HepG2 (cell line): ENCODE data around the gene CD163L1. TPM values are rescaled to one million over a fixed set of nuclear protein-coding genes. Genes with fewer than 3 reads are reported as not detected.

Source experiments
- ATAC-seq: fragments of 200-7000 bp; cut with Tn5 transposase; 3 replicates; pipeline ENCODE4 v1.9.1; 2020; ENCODE audit warnings: mild to moderate bottlenecking, moderate library complexity
- BruUV-seq: library from RNA; stranded (reverse); fragments of 400-500 nt; replicated peaks from 2 replicates; lab custom pipeline; 2021; lab: Mats Ljungman, UMichigan
- CTCF ChIA-PET: fragments of 300-600 bp; formaldehyde crosslinking; extraction: SDS; loops from one replicate; lab custom pipeline; 2021; ENCODE audit warnings: low total read pairs, inconsistent platforms, low intra/inter-chr PET ratio; lab: Yijun Ruan, JAX
- POLR2A ChIA-PET: fragments of 350-600 bp; sonication (Branson Sonifier 250); formaldehyde crosslinking; loops from one replicate; lab custom pipeline; 2020; ENCODE audit warnings: antibody characterized with exemption, inconsistent platforms; lab: Yijun Ruan, JAX
- DNase-seq: peaks from one replicate; pipeline ENCODE4 v3.0.0-alpha.2; 2015; ENCODE audit warnings: low spot score
- FAIRE-seq: peaks from 3 replicates; lab custom pipeline; 2011; peaks lifted over from hg19 to GRCh38; lab: Jason Lieb, UNC
- H2AFZ ChIP-seq: one replicate; pipeline ENCODE4 v1.6.1; 2011; ENCODE audit warnings: low read length, inconsistent platforms
- H3K27ac ChIP-seq: fragments of 300-600 bp; 3 replicates; pipeline ENCODE4 v1.8.0; 2011; ENCODE audit warnings: mixed run types, mild to moderate bottlenecking, mixed read lengths, low read length, inconsistent platforms; ENCODE audit not compliant: insufficient read depth; ENCODE audit errors: extremely low read length
- H3K27me3 ChIP-seq, 2 experiments: fragments of 200-600 bp in 1 of 2; 2 replicates in 1 of 2; 3 replicates in 1 of 2; pipeline versions ENCODE4 v1.6.0 to v1.8.0; 2011; ENCODE audit warnings: low read length in 2 of 2, mild to moderate bottlenecking in 2 of 2, moderate library complexity in 2 of 2, inconsistent platforms in 1 of 2; ENCODE audit not compliant: insufficient read depth in 2 of 2, control insufficient read depth in 1 of 2
- H3K36me3 ChIP-seq, 2 experiments: fragments of 200-600 bp in 1 of 2; replicated peaks in 1 of 2; 2 replicates in 1 of 2; 3 replicates in 1 of 2; pipeline versions ENCODE4 v1.5.1 to v1.8.0; 2011; ENCODE audit warnings: low read length in 2 of 2, inconsistent platforms in 1 of 2; ENCODE audit not compliant: insufficient read depth in 2 of 2, control insufficient read depth in 1 of 2
- H3K4me1 ChIP-seq: 2 replicates; pipeline ENCODE4 v1.5.1; 2012; ENCODE audit warnings: low read length, inconsistent platforms; ENCODE audit not compliant: insufficient read depth
- H3K4me2 ChIP-seq: 2 replicates; pipeline ENCODE4 v1.6.0; 2011; ENCODE audit warnings: low read depth, low read length, inconsistent platforms
- H3K4me3 ChIP-seq, 3 experiments: fragments of 200-600 bp in 1 of 3; sonication (generic), shearing (Covaris generic) in 1 of 3; replicated peaks in 1 of 3; 2 replicates each; pipeline ENCODE4 v1.5.1; 2011 to 2016; ENCODE audit warnings: low read length in 3 of 3, inconsistent platforms in 2 of 3, low read depth in 2 of 3, mild to moderate bottlenecking in 2 of 3, control low read depth in 1 of 3, mixed read lengths in 1 of 3; ENCODE audit not compliant: insufficient read depth in 1 of 3
- H3K79me2 ChIP-seq: one replicate; pipeline ENCODE4 v1.6.1; 2011; ENCODE audit warnings: low read length, inconsistent platforms; ENCODE audit not compliant: insufficient read depth
- H3K9ac ChIP-seq: 2 replicates; pipeline ENCODE4 v1.6.0; 2011; ENCODE audit warnings: mild to moderate bottlenecking, low read depth, low read length, inconsistent platforms; ENCODE audit not compliant: insufficient read depth
- H3K9me3 ChIP-seq: 2 replicates; pipeline ENCODE4 v1.5.1; 2012; ENCODE audit warnings: mild to moderate bottlenecking, low read length
- H4K20me1 ChIP-seq: 2 replicates; pipeline ENCODE4 v1.6.0; 2011; ENCODE audit warnings: inconsistent platforms, mild to moderate bottlenecking, low read length, moderate library complexity; ENCODE audit not compliant: insufficient read depth
- ATAD3A ChIP-seq: sonication (generic); formaldehyde crosslinking; IDR thresholded peaks from 2 replicates; pipeline ENCODE4 v1.4.0; 2020; ENCODE audit warnings: missing genetic modification reagents
- ATM ChIP-seq: fragments of 450-650 bp; IDR thresholded peaks from 2 replicates; pipeline ENCODE4 v1.7.1; 2017; ENCODE audit warnings: mild to moderate bottlenecking, borderline replicate concordance
- BRCA1 ChIP-seq: sonication (generic); formaldehyde crosslinking; IDR thresholded peaks from 2 replicates; pipeline ENCODE4 v1.4.0; 2020; ENCODE audit warnings: missing genetic modification reagents
- CBX2 ChIP-seq, 2 experiments: fragments of 200-600 bp in 1 of 2; sonication (generic); formaldehyde crosslinking in 1 of 2; IDR thresholded peaks; 2 replicates each; pipeline versions ENCODE4 v1.7.0 to v1.8.1; 2018 to 2022; ENCODE audit warnings: low read depth in 2 of 2, low read length in 1 of 2, mild to moderate bottlenecking in 1 of 2, missing genetic modification reagents in 1 of 2
- CREB1 ChIP-seq, 2 experiments: fragments of 450-650 bp in 1 of 2; IDR thresholded peaks; 2 replicates each; pipeline ENCODE4 v1.6.1; 2016 to 2017; ENCODE audit warnings: control low read depth in 1 of 2, mild to moderate bottlenecking in 1 of 2, missing compliant biosample characterization in 1 of 2, missing genetic modification characterization in 1 of 2
- DNMT1 ChIP-seq: sonication (generic); formaldehyde crosslinking; IDR thresholded peaks from 2 replicates; pipeline ENCODE4 v1.5.1; 2020; ENCODE audit warnings: mild to moderate bottlenecking, missing genetic modification reagents
- FOXC1 ChIP-seq: sonication (generic); formaldehyde crosslinking; IDR thresholded peaks from 2 replicates; pipeline ENCODE4 v1.8.0; 2022; ENCODE audit warnings: mild to moderate bottlenecking, missing genetic modification reagents, borderline replicate concordance
- HNRNPH1 ChIP-seq: fragments of 200-400 bp; formaldehyde crosslinking; optimal IDR thresholded peaks from 2 replicates; pipeline ENCODE3; 2017; ENCODE audit warnings: mild to moderate bottlenecking, low read depth, low read length
- IRF2 ChIP-seq: IDR thresholded peaks from 2 replicates; pipeline ENCODE4 v1.6.1; 2018; ENCODE audit warnings: missing genetic modification reagents, missing compliant biosample characterization
- MEIS1 ChIP-seq: sonication (generic); formaldehyde crosslinking; IDR thresholded peaks from 2 replicates; pipeline ENCODE4 v1.9.0; 2021; ENCODE audit warnings: mild to moderate bottlenecking, missing genetic modification reagents, moderate library complexity, borderline replicate concordance
- PHF21A ChIP-seq: sonication (generic); formaldehyde crosslinking; IDR thresholded peaks from 2 replicates; pipeline ENCODE4 v1.5.0; 2020; ENCODE audit warnings: mild to moderate bottlenecking, missing genetic modification reagents
- RCOR2 ChIP-seq: IDR thresholded peaks from 2 replicates; pipeline ENCODE4 v1.6.1; 2016; ENCODE audit warnings: missing biosample characterization, missing genetic modification reagents
- RORA ChIP-seq: sonication (generic); formaldehyde crosslinking; IDR thresholded peaks from 2 replicates; pipeline ENCODE4 v1.5.0; 2020; ENCODE audit warnings: mild to moderate bottlenecking, missing genetic modification reagents, moderate library complexity
- SETDB1 ChIP-seq: sonication (generic); formaldehyde crosslinking; IDR thresholded peaks from 2 replicates; pipeline ENCODE4 v1.5.1; 2020; ENCODE audit warnings: missing genetic modification reagents, mild to moderate bottlenecking, borderline replicate concordance
- SP1 ChIP-seq, 2 experiments: fragments of 450-650 bp in 1 of 2; sonication (generic) in 1 of 2; formaldehyde crosslinking in 1 of 2; IDR thresholded peaks; 2 replicates each; pipeline versions ENCODE4 v1.4.0 to v1.6.1; 2016 to 2020; ENCODE audit warnings: missing genetic modification reagents in 1 of 2
- SP5 ChIP-seq: IDR thresholded peaks from 2 replicates; pipeline ENCODE4 v1.6.1; 2016; ENCODE audit warnings: low read depth, borderline replicate concordance
- ZNF121 ChIP-seq: sonication (generic); formaldehyde crosslinking; IDR thresholded peaks from 2 replicates; pipeline ENCODE4 v1.5.0; 2020; ENCODE audit warnings: mild to moderate bottlenecking, missing genetic modification reagents
- ZNF3 ChIP-seq: IDR thresholded peaks from 2 replicates; pipeline ENCODE4 v1.7.0; 2017; ENCODE audit warnings: inconsistent platforms
- ZNF577 ChIP-seq: sonication (generic); formaldehyde crosslinking; IDR thresholded peaks from 2 replicates; pipeline ENCODE4 v1.4.0; 2020; ENCODE audit warnings: mild to moderate bottlenecking, low read depth, missing genetic modification reagents, borderline replicate concordance
- ZNF629 ChIP-seq: sonication (generic); formaldehyde crosslinking; conservative IDR thresholded peaks from 2 replicates; pipeline ENCODE4 v1.5.0; 2020; ENCODE audit warnings: missing genetic modification reagents
- WGBS: methylation state at CpG from one replicate; pipeline ENCODE4 v1.1.6; 2017; ENCODE audit warnings: low lambda C conversion rate; 5-methylcytosine and 5-hydroxymethylcytosine counted together
- in situ Hi-C: cut with HindIII; loops from 2 replicates; pipeline ENCODE4 v1.10.0; 2017; ENCODE audit warnings: low pct_unique_long_range_greater_than_20kb; ENCODE audit not compliant: extremely low pct_ligation_motif_present
- intact Hi-C: fragments of 100-400 bp; cut with micrococcal nuclease; formaldehyde crosslinking; loops from one replicate; pipeline ENCODE4 v1.10.0; 2022; ENCODE audit not compliant: unreplicated experiment
- polyA plus RNA-seq, 8 experiments: library from polyadenylated mRNA; depleted of rRNA in 3 of 8; stranded (reverse) in 7 of 8; unstranded in 1 of 8; fragments of >200 nt; fragmentation: Illumina TruSeq in 4 of 8; extraction: Trizol in 4 of 8; gene quantifications; 2 replicates each; pipeline versions ENCODE4 v1.2.1 to v1.2.3, GENCODE V29; 2011 to 2016; ENCODE audit warnings: low read depth in 4 of 8, missing spikeins in 1 of 8, mixed read lengths in 1 of 8; ENCODE audit not compliant: insufficient read depth in 1 of 8
- total RNA-seq, 5 experiments: library from RNA; depleted of rRNA; stranded (reverse); fragments of >200 nt; fragmentation: Illumina TruSeq; extraction: Trizol; gene quantifications; 2 replicates each; pipeline ENCODE4 v1.2.3, GENCODE V29; 2016; ENCODE audit warnings: low read depth in 1 of 5
- TF ChIP-seq, protein P1 (sequence below): sonication (generic); formaldehyde crosslinking; IDR thresholded peaks from 2 replicates; pipeline ENCODE4 v1.8.1; 2023; ENCODE audit warnings: mild to moderate bottlenecking, inconsistent platforms, moderate library complexity, missing genetic modification reagents, borderline replicate concordance

Gene CD163L1
- total and polyA plus RNA-seq, 2 of the 13 experiments (the other 11 are each of a cell fraction or from before 2014, with no cell fraction given) = 3.4 to 6.8 TPM

DNA sequence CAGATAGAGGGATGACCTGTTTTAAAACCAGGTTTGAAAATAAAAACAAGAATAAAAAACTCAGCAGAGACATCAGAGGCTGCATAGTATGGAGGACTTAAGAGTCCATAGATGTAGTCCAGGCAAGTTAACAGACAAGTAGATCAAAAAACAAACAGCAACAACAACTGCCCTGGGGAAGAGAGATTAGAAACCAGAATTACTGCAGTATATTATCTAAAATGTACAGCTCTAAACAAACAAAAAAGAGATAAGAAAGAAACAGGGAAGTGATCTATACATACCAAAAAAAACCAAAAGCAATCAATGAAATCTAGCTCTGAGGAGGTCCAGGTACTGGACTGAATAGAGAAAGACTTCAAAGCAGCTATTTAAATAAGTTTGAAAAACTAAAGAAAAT, 91.3 kb downstream of the CD163L1 start:
- FAIRE-seq = no peak
- no peaks in the 10 kb centered on the region; a peak in 1 of 5 replicates for H3K27me3 ChIP-seq
- H3K9me3 ChIP-seq = no peaks in the 10 kb centered on the region
- H3K9ac ChIP-seq = no peak overlapping the region
- no peaks in the 10 kb centered on the region for H4K20me1 ChIP-seq
- no peak for ATAC-seq
- H3K36me3 ChIP-seq = no peaks in the 10 kb centered on the region
- intact Hi-C loops (no loop called here), in situ Hi-C loops (no loop called here)
- ChIA-PET POLR2A (no interaction called here), CTCF (no interaction called here)
- no peak overlapping the region for H2AFZ ChIP-seq
- no peaks in the 10 kb centered on the region for H3K79me2 ChIP-seq
- no peaks in the 10 kb centered on the region for H3K4me1 ChIP-seq
- DNase-seq = no peak
- no peak overlapping the region for H3K27ac ChIP-seq
- no peak overlapping the region for H3K4me3 ChIP-seq
- TF ChIP-seq PHF21A (CRISPR knock-in tag) = no peak
- TF ChIP-seq RCOR2 (CRISPR knock-in tag) = no peak
- TF ChIP-seq HNRNPH1 = no peak
- no peak for TF ChIP-seq MEIS1
- no TSS peak for BruUV-seq
- no peak overlapping the region for H3K4me2 ChIP-seq

DNA sequence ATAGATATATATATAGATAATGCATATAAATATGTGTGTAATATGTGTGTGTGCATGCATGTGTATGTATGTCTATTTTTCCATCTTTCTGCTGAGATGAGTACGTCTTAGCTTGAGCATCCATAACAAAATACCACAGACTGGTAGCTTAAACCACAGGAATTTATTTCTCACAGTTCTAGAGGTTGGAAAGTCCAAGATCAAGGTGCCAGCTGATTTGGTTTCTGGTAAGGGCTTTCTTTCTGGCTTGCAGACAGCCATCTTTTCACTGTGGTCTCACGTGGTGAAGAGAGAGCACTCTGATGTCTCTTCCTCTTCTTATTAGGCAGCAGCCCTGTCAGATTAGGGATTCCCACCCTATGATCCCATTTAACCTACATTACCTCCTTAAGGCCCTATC, 92.8 kb downstream of the CD163L1 start:
- Histone ChIP-seq H3K9me3 (no peaks in the 10 kb centered on the region), H3K4me3 (no peak overlapping the region), H3K36me3 (no peaks in the 10 kb centered on the region), H3K4me2 (no peak overlapping the region), H4K20me1 (no peaks in the 10 kb centered on the region), H3K27me3 (no peaks in the 10 kb centered on the region), H3K4me1 (no peaks in the 10 kb centered on the region), H3K79me2 (no peaks in the 10 kb centered on the region), H3K27ac (no peak overlapping the region), H2AFZ (no peak overlapping the region), H3K9ac (no peak overlapping the region)
- ChIA-PET CTCF (no interaction called here), POLR2A (no interaction called here)
- no peak for ATAC-seq
- BruUV-seq = no TSS peak
- WGBS = 48% methylated on average over 2 of the region's 2 CpGs
- FAIRE-seq = no peak
- intact Hi-C loops = no loop called here
- in situ Hi-C loops = no loop called here
- DNase-seq = no peak
- TF ChIP-seq, protein P1, sequence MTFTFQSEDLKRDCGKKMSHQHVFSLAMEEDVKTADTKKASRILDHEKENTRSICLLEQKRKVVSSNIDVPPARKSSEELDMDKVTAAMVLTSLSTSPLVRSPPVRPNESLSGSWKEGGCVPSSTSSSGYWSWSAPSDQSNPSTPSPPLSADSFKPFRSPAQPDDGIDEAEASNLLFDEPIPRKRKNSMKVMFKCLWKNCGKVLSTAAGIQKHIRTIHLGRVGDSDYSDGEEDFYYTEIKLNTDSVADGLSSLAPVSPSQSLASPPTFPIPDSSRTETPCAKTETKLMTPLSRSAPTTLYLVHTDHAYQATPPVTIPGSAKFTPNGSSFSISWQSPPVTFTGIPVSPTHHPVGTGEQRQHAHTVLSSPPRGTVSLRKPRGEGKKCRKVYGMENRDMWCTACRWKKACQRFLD (CRISPR knock-in tag) = no peak
- no peak for TF ChIP-seq CBX2 (IDR thresholded peaks at IDR 0.05; ENCODE audit: low read depth, low read length)
- no peak for TF ChIP-seq CBX2 (CRISPR knock-in tag; IDR thresholded peaks at IDR 0.05; ENCODE audit: low read depth)
- TF ChIP-seq RORA (CRISPR knock-in tag) = no peak
- TF ChIP-seq CREB1 (IDR thresholded peaks at IDR 0.05) = no peak
- no peak for TF ChIP-seq CREB1 (CRISPR knock-in tag; IDR thresholded peaks at IDR 0.05)
- TF ChIP-seq FOXC1 (CRISPR knock-in tag) = no peak
- TF ChIP-seq ATAD3A (CRISPR knock-in tag) = no peak
- no peak for TF ChIP-seq SP5 (CRISPR knock-in tag)
- no peak for TF ChIP-seq ATM
- no peak for TF ChIP-seq ZNF3
- TF ChIP-seq SETDB1 (CRISPR knock-in tag) = no peak
- no peak for TF ChIP-seq ZNF121 (CRISPR knock-in tag)
- TF ChIP-seq IRF2 = no peak
- no peak for TF ChIP-seq DNMT1
- TF ChIP-seq ZNF577 (CRISPR knock-in tag) = no peak
- no peak for TF ChIP-seq ZNF629
- TF ChIP-seq SP1 (IDR thresholded peaks at IDR 0.05) = no peak
- no peak for TF ChIP-seq SP1 (CRISPR knock-in tag; IDR thresholded peaks at IDR 0.05)
- TF ChIP-seq BRCA1 (CRISPR knock-in tag) = no peak
